ENCODE results near the gene MYD88. TPM values are rescaled to one million over a fixed set of nuclear protein-coding genes. Genes with fewer than 3 reads are reported as not detected.
"Not testable (repeated sequence)": the region's sequence is repeated elsewhere in the genome, so short reads cannot be mapped to it uniquely, and the experiment has no call there.

Gene MYD88
- total RNA-seq, 1 experiment from 2014 or later: 8.3 TPM

DNA sequence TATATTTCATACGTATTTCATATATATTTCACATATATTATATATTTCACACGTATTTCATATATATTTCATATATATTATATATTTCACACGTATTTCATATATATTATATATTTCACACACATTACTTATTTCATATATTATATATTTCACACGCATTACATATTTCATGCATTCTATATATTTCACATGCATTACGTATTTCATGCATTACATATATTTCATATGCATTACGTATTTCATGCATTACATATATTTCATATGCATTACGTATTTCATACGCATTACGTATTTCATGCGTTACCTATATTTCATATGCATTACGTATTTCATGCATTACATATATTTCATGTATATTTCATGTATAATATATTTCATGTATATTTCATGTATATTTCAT lies 22.2 kb downstream of the MYD88 start:
- not testable (repeated sequence) for DNase-seq (ENCODE audit: extremely low read depth, low read depth)

DNA sequence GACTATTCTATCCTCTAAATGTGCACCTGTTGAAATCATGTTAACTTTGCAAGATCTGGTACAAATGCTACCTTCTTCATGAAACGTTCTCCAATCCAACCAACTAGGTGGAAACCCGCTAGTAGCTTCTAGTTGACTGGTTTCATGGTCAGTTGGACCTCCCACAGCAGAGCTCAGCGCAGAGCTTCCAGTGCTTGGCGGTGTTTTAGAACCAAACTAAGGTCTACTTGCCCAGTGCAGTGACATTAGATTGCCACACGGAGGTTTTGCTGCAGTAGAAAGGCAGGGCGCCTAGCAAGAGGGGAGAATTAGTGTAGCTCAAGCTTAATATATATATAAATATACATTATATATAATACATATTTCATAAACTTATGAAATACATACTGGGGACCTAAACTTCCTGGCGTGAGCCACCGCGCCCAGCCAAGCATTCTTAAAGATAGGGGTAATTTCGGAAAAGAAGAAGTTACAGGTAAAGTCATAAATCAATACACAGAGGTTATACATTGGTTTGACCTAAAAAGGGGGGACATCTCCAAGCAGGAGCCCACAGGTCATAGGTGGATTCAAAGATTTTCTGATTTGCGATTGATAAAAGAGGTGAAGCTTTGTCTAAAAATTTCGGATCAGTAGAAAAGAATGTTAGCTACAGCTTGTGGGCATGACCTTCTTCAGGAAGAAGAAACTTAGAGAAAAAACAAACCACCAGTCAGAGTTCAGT lies 24.8 kb downstream of the MYD88 start:
- no peak for DNase-seq (ENCODE audit: extremely low read depth, low read depth)

DNA sequence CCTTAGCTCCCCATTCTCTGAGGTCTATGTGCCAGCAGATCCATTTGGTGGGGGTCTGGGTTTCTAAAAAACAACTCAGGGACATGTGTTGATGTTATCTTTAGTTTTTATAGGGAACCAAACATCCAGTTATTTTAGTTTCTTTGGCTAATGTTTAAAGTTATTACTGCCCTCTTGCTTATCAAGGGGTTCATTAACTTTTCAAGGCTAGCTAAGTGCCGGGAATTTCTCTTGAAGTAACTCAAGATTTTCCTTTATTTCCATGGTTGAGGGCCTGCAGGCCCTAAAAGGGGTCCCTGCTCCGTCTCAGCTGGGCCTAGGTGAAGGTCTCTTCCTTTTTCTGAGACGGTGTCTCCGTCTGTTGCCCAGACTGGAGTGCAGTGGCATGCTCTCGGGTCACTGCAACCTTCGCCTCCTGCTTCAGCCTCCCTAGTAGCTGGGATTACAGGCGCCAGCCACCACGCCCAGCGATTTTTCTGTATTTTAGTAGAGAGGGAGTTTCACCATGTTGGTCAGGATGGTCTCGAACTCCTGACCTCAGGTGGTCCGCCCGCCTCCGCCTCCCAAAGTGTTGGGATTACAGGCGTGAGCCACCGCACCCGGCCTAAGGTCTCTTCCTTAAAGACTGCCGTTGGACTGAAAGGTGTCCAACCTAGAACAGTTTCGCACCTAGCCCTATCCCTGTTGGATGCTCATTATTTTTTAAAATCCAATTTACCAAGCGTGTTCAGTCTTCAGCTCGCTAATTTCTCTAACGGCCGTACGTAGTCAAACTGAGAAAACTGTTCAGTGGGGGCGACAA lies 25.6 kb downstream of the MYD88 start:
- DNase-seq (ENCODE audit: extremely low read depth, low read depth): no peak

DNA sequence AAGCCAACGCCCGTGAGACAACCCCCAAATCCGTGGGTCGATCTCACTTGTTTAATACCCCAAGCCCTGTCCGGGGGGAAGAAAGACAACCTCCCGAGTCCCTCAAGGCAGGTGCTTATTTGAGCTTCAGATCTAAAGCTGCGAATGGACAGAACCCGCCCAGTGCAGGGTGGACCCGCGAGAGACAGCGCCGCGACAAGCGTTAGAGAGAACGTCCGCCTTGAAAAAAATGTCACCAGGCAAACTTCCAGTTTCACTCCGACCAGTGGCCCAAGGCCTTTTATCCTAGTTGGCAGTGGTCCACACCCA lies 26.1 kb downstream of the MYD88 start:
- no peak for DNase-seq (ENCODE audit: extremely low read depth, low read depth)

DNA sequence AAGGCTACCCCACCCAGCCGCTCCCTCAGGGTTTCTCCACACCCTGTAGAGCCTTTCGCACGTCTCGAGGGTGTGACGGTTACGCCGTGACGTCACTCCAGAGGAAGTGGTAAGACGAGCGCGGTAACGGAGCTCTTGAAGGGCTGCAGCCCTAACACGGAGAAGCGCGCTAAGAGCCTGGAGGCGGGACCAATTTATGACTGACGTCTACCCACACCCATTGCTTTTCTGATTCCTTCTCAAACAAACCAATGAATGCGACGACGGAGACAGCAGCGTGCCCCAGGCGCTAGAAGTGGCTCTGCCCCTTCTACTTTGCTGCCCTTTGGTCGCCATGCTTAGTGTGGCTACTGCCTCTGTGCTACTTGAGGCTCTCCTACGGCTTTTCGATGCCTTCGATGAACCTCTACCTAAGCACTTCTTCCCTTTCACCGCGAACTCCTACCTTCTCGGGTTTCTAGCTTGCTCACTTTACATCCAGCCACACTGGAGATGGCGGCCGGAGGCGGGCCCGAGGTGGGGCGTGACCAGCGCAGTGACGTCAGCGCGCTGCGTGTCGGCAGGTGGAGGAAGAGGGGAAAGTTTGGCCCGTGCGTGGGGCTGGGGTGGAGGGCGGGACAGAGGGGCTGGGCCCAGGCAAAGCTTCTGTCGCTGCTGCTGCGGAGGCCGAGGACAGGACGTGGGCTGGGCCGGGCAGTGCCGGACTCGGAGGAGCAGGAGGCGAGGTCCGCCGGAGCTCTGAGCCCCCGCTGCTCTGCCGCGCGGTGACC lies 26.7 kb downstream of the MYD88 start, which contains the start of gene OXSR1:
OXSR1 (plus strand) TSS at position 586 of the 770 bp plus-strand sequence. CDS start 340 bp downstream, outside the sequence.
- peak; percentile 99 for DNase-seq (ENCODE audit: extremely low read depth, low read depth)

DNA sequence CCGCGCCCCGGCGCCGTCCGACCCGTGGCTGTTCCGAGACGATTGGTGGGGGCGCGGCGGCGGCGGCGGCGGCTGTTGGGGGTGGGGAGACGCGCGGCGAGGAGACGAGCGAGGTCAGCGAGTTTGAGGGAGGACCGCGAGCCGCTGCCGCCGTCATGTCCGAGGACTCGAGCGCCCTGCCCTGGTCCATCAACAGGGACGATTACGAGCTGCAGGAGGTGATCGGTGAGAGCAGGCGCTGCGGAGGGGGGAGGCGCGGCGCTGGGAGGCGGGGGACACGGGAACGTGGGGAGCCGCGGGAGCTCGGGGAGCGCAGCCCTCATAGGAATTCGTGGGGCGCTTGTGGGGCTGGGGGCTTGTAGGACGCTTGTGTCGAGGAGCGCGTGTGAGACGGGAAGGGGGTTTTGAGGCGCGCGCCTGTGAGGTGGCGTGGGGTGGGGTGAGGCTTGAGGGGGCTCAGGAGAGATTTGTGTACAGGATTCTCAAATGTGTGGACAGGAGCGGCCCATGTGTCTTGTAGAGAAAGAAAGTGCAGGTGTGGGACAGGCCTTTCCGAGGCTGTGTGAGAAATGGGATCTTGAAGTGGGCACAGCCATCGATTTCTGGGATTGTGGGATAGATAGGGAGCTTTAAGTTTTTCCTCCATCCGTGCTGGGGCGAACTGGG lies 27.4 kb downstream of the MYD88 start:
- DNase-seq (ENCODE audit: extremely low read depth, low read depth): peak; percentile 35

DNA sequence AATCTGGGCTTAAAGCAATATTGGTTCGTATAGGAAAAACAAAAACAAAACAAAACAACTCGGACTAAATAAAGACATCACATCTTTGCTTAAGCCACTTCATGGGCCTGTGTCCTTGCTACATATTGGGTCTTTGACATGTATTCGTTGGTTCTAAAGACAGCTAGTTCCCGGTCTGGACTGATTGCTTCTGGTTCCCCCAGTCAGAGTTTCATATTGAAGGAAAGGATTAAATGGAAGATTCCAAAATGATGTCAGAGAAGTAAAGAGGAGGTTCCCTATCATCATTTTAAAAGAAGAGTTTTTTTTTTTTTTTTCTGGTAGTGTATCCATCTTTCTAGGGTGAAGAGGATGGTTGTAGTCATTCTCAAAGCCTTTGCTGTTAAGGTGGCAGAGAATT lies 29.1 kb downstream of the MYD88 start:
- no peak for DNase-seq (ENCODE audit: extremely low read depth, low read depth)

DNA sequence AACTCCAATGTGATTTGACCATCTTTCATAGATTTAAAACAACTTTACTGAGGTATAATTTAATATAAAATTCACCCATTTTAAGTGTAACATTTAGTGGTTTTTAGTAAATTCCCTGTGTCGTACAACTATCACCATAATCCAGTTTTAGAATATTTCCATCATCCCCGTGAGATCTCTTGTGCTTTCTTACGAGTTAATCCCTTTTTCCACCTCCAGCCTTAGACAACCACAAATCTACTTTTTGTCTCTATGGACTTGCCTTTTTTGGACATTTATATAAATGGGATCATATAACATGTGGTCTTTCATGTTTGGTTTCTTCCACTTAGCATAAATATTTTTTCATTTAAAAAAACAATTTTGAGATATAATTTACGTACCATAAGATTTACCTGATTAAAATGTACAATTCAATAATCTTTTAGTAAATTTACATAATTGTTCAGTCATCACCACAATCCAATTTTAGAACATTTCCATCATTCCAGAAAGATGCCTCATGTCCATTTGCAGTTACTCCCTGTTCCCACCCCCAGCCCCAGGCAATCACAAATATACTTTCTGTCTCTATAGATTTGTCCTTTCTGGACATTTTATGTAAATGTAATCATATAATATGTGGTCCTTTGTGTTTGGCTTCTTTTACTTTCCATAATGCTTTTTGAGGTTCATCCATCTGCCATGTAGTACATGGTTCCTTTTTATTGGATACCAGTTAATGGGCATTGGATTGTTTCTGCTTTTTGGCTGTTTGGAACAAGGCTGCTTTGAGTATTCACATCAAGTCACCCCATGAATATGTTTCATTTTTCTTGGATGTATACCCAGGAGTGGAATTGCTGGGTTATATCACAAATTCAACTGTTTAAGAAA lies 29.9 kb downstream of the MYD88 start:
- DNase-seq (ENCODE audit: extremely low read depth, low read depth): no peak

DNA sequence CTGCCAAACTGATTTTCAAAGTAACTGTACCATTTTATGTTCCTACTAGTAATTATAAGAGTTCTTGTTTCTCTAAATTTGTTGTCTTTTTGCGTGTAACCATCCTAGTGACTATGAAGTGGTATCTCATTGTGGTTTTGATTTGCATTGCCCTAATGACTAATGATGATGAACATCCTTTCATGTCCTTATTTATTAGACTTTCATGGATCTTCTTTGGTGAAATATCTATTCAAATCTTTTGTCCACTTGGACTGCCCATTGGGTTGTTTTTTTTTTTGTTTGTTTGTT lies 30.5 kb downstream of the MYD88 start:
- DNase-seq (ENCODE audit: extremely low read depth, low read depth): no peak

DNA sequence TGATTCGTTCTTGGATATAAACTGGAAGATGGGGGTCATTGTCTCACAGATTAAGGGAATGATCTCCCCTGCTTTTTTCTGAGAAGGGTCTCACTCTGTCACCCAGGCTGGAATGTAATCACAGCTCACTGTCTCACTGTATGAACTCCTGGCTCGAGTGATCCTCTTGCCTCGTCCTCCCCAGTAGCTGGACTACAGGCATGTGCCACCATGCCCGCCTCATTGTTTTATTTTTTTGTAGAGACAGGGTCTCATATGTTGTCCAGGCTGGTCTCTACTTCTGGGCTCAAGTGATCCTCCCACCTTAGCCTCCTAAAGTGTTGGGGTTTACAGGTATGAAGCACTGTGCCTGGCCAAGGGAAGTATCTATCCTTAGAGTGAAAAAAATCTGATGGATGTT lies 32.3 kb downstream of the MYD88 start:
- DNase-seq (ENCODE audit: extremely low read depth, low read depth): no peak

DNA sequence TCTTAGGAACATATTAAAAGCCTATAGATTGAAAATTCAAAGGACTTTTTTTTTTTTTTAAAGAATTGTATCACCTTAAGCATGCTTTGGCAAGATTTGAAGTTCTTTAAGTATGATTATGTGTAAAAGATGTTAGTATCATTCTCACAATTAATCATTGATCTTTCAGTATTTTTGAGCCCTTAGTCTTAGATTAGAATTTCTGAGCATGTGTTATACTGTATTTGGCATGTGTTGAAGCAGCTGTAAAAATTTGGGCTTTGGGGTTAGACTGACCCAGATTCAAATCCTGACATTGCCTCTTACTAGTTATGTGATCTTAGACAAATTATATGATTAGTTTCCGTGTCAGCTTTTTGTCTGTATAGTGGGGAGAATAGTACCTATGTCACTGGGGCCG lies 33.2 kb downstream of the MYD88 start:
- DNase-seq (ENCODE audit: extremely low read depth, low read depth): no peak

DNA sequence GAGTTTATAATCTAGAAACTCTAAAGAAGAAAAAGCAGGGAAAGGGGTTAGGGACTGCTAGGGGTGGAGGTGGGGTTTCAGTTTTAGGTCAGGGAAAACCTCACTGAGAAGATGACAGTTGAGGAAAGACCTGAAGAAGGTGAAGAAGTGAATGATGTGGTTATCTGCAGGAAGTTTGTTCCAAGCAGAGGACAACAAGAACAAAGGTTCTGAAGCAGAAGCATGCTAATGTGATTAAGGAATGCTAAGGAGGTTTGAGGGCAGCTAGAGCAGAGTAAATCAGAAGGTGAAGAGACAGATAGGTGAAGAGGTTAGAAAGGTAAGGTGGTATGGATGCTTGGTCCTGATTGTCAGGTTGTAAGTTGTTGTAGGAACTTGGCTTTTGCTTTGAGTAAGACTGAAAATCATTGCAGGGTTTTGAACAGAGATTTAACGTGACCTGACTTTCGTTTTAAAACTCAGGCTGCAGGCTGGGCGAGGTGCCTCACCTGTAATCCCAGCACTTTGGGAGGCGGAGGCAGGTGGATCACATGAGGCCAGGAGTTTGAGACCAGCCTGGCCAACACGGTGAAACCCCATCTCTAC lies 35.5 kb downstream of the MYD88 start:
- no peak for DNase-seq (ENCODE audit: extremely low read depth, low read depth)

DNA sequence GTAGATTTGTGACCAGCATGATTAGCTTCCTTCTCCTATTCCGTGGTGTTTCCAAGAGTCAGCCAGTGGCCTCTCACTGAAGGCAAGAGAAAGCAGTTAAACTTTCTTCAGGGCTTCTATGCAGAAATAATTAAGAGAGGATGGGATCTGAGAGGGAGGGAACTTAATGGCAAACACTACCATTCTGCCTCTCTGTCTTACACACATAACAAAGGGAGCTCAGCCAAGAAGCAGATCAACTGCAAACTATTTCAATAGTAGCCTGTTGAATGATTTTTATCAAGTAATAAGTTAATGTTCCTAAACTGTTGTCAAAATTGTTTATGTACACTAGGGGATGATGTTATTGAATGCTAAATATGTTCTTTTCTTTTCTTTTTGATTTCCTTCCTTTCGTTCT lies 38.7 kb downstream of the MYD88 start:
- no peak for DNase-seq (ENCODE audit: extremely low read depth, low read depth)

DNA sequence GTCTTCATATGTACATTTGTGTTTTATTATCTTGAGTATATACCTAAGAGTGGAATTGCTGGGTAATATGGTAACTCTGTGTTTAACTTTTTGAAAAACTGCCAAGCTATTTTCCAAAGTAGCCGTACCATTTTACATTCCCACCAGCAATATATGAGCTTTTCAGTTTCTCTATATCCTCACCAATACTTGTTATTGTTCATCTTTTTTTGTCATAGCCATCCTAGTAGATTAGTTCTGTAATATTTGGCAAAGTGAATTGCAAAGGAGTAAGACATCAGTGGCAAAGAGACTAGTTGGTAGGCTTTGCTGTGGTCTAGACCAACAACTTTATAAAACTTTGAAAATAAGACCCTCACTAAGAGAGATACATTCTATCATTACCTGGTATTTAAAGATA lies 48.3 kb downstream of the MYD88 start:
- DNase-seq (ENCODE audit: extremely low read depth, low read depth): no peak

DNA sequence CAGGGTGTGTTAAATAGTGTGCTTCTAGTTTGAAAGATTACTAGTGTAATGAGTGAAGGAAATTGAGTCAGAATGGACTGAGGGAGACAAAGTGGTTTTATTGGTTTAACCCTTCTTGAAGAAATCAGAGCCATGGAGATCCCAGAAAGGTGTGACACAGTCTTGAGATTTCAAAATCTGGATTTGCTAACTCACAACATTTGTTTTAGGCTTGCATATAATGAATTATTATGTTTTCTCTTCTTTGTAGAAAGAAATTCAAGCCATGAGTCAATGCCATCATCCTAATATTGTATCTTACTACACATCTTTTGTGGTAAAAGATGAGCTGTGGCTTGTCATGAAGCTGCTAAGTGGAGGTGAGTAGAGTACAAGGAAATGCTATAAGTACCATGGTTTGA lies 52.0 kb downstream of the MYD88 start:
- no peak for DNase-seq (ENCODE audit: extremely low read depth, low read depth)

Small RNAs within 50 kb of the gene (small RNA-seq; reads per million reads assigned to genes)
- gene RF00019: 0 reads per million in 2 experiments

Other genes with a start within 250 kb of the MYD88 start
- 1.1 and 1.7 TPM in 2 replicates for gene VILL, start 147.9 kb upstream of the MYD88 start, total RNA-seq (2014; rRNA removed; shearing (Covaris generic))
- 1.2 and 1.9 TPM in 2 replicates for gene PLCD1, start 109.0 kb upstream of the MYD88 start, total RNA-seq (2014; rRNA removed; shearing (Covaris generic))
- gene DLEC1, start 99.5 kb upstream of the MYD88 start, total RNA-seq (2014; rRNA removed; shearing (Covaris generic)): 0.10 TPM in 1 of 2 replicates, not detected in the other
- 8.0 and 13.5 TPM in 2 replicates for gene ACAA1, start 1.5 kb upstream of the MYD88 start, total RNA-seq (2014; rRNA removed; shearing (Covaris generic))
- gene OXSR1, start 26.9 kb downstream of the MYD88 start, total RNA-seq (2014; rRNA removed; shearing (Covaris generic)): 35.2 and 42.4 TPM in 2 replicates
- 0.17 and 0.40 TPM in 2 replicates for gene SLC22A13, start 127.2 kb downstream of the MYD88 start, total RNA-seq (2014; rRNA removed; shearing (Covaris generic))
- gene SLC22A14, start 143.6 kb downstream of the MYD88 start, total RNA-seq (2014; rRNA removed; shearing (Covaris generic)): 0.35 TPM in 1 of 2 replicates, not detected in the other
- 3.1 and 4.4 TPM in 2 replicates for gene XYLB, start 208.1 kb downstream of the MYD88 start, total RNA-seq (2014; rRNA removed; shearing (Covaris generic))

Measured in NCI-H460 (cell line).